GM19099 (cell line): ENCODE data around the gene RSPO1.

Experiments used
- POLR2A ChIP-seq: IDR thresholded peaks from 3 replicates; pipeline ENCODE4 v1.6.1; 2011; ENCODE audit warnings: low read depth; ENCODE audit not compliant: insufficient read length; ENCODE audit errors: extremely low read depth

The RSPO1 gene

GRCh38 chr1:37633938-37634243 is 801 bp downstream of the RSPO1 start:
- TF ChIP-seq POLR2A, result no peak

DNA sequence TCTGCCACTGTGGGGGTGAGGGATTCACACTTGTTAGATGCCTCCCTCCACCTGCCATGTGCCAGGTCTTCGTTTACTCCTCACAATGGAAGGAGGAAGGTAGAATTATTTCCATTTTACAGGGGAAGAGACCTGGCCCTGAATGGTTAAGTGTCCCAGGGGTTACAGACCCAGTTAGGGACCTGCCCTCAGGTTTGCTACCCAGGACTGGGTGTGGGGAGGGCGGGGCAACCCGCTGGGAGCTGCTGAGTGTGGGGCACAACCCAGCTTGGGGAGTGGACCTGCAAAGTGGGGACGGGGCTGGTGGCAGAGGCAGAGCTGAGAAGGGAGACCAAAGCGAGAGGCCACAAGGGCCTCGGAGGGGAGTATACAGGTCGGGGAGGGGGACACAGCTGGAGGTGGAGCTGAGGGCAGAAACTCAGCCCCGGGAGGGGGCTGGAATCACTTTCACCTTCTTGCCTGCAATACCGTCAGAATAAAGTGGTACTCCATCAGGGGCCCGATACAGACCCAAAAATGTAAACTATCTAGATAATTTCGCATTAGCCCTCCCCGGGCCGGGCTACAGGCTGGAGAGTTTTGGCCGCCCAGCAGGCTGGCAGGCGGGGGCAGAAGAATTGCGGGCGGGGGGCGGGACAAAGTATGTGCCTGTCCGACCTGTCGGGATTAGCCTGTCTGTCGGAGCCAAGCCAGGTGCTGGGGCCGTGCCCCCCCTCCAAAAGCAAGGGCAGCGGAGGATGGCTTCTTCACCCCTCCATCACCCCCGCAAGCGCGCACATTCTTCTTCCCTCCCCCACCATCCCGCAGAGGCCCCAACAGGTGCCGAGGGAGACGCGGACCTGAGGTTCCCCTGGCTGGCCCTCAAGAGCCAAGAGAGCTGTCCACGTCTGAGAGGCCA is 1.4 kb downstream of the RSPO1 start:
- no peak for TF ChIP-seq POLR2A

- no peak for TF ChIP-seq POLR2A
Measured at GRCh38 chr1:37631036-37631435, 3.7 kb downstream of the RSPO1 start.

- no peak for TF ChIP-seq POLR2A
Measured at GRCh38 chr1:37630426-37631028, 4.2 kb downstream of the RSPO1 start.

DNA sequence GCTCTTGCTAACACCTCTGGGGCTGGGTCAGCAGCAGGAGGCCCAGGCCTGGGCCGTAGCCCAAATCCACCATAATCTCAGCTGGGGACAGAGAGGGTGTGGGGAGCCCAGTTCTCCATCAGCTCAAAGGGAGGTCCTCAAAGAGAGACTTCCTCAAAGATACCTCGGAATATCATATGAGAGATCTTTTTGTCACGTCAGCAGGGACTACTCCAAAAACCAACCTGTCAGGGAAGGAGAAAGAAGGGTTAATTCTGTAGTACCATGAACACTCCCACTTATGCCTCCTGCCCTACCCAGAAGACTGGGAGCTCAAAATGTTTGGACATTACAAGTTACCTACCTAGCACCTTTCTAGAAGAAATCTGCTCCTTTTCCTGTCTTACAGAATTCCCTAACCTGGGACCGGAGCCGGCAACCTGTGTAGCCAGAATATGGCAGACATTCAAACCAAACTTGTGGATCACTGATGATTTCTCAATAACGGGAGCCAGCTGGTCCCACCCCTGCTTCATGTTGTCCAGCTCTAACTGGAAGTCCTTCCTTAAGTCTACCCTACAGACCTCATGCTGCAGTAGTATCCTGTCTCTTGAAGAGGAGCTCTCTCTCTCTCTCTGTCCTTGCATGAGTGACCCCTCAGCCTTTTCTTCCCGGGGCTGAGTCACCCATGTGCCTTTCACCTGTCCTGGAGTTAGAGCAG is 4.8 kb downstream of the RSPO1 start:
- no peak for TF ChIP-seq POLR2A

GRCh38 chr1:37629008-37629407 is 5.7 kb downstream of the RSPO1 start:
- no peak for TF ChIP-seq POLR2A

DNA sequence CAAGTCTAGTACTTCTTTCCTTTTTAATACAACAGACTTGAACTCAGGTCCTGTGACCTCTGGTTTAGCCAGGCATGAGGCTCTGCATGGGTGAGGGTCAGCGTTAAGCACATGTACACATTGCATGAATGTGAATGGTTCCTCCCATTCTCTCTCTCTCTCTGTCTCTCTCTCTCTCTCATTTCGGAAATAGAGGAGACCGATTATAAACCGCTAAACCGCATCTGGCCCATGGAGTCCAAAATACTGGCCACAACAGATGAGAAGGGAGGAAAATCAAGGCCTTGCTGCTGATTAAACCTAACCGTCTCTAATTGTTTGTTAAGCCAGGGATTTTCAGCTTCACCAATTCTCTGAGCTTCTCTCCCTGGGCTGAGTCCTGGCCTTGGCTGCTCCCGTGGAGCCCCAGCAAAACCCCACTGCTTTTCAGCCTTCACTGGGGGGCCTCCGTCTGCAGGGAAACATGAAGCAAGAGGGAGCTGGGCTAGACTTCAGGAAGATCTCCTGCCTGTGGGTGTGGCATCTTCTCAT is 6.6 kb downstream of the RSPO1 start:
- no peak for TF ChIP-seq POLR2A

GRCh38 chr1:37622131-37622530 is 12.6 kb downstream of the RSPO1 start:
- no peak for TF ChIP-seq POLR2A

DNA sequence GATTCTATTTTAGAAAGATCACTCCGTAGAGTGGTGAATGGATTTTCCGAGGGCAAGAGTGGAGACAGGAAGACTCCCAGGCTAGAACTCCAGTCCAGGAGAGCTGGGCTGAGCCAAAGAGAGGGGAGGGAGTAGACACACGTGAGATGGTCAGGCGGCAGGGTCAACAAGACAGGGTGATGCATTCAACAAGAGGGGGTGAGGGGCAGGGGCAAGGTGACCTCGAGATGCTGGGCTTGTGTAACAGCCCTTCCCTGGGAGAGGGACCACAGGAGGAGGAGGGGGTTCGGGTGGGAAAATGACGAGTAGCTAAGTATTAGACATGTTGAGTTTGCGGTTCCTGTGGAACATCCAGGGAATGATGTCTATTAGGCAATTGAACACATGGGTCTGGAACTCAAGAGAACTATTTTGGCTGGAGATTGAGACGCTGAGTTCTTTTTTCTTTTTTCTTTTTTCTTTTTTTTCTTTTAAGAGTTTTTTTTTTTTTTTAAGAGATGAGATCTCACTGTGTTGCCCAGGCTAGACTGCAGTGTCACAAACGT is 13.3 kb downstream of the RSPO1 start:
- TF ChIP-seq POLR2A, result no peak

- TF ChIP-seq POLR2A, result no peak
Measured at GRCh38 chr1:37620707-37621106, 14.0 kb downstream of the RSPO1 start.

- no peak for TF ChIP-seq POLR2A
Measured at GRCh38 chr1:37616330-37616729, 18.4 kb downstream of the RSPO1 start.

- TF ChIP-seq POLR2A, result no peak
Measured at GRCh38 chr1:37614105-37614504, 20.6 kb downstream of the RSPO1 start.

- TF ChIP-seq POLR2A, result no peak
Measured at GRCh38 chr1:37612186-37612585, 22.5 kb downstream of the RSPO1 start.

GRCh38 chr1:37609994-37610393 is 24.7 kb downstream of the RSPO1 start:
- no peak for TF ChIP-seq POLR2A

DNA sequence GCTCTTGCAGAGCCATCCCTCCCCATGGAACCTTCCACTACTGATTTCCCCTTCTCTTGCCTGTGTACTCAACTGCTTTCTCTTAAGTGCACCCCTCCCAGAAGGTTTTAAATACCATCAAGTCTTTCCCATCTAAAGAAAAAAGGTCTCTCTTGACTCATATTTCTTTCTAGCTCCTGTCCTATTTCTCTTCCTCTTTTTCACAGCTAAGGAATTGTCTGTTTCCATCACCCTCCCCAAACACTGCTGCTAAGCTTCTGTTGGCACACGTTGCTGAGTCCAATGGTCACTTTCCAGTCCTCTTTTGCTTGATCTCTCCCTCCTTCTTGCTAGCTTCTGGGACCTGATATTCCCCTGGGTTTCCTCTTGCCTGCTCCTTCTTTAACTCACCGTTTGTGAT is 25.7 kb downstream of the RSPO1 start:
- no peak for TF ChIP-seq POLR2A

DNA sequence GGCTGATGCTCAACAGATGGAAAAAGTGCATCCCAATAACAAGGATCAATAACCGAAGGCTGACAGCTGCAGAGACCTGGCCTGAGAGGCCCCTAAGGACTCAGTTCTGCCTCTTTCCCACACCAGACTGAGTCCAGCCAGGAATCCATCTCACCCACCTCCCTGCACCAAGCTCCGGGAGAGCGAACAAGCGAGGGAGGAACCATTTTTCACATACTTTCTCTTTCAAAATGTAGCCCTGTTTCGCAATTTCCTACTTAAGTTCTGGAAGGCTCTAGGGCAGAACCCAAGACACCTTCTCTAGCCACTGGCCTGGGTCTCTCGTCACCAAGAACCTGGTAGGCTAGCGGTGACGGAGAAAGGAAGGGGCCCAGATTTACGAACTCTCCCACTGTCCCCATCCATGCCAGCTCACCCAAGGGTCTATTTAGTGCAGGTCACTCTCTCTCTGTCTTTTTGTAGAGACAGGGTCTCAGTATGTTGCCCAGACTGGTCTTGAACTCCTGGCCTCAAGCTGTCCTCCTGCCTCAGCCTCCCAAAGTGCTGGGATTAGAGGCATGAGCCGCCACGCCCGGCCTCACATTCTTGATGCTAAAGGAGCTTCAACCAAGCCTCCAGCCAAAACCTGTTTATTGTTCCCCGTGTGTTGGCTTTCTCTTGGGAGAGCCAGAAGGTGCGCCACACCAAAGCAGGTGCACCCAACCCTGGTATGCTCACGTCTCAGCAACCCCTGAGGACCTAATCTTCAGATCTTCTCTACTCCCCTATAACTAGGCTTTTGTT is 28.0 kb downstream of the RSPO1 start:
- no peak for TF ChIP-seq POLR2A
